Activated CD8-positive, alpha-beta T cell treated with anti-CD3 and anti-CD28 coated beads, Interleukin-2, amount 10 ng/mL, durations not matched to agents 7 days and 5 days (primary cell): Measurements from ENCODE around the gene LGALS7B. TPM values are rescaled to one million over a fixed set of nuclear protein-coding genes. Genes with fewer than 3 reads are reported as not detected.

Experiments used
- ATAC-seq: fragments of 150-1000 bp; cut with Tn5 transposase; one replicate; pipeline ENCODE4 v1.10.0; 2021; ENCODE audit warnings: moderate library complexity
- CTCF ChIA-PET: fragments of 350-600 bp; sonication (Branson Sonifier 250); formaldehyde crosslinking; loops from one replicate; lab custom pipeline; 2021; ENCODE audit warnings: antibody characterized with exemption; lab: Charles Lee
- POLR2A ChIA-PET: fragments of 350-600 bp; sonication (Branson Sonifier 250); formaldehyde crosslinking; loops from one replicate; lab custom pipeline; 2021; ENCODE audit warnings: antibody characterized with exemption; lab: Charles Lee
- DNase-seq: peaks from one replicate; pipeline ENCODE4 v3.0.0-alpha.2; 2020
- H3K27ac Mint-ChIP-seq: one replicate; pipeline ENCODE4 v1.8.0; 2021; ENCODE audit warnings: mild to moderate bottlenecking, mixed read lengths
- H3K27me3 Mint-ChIP-seq: one replicate; pipeline ENCODE4 v1.8.0; 2021; ENCODE audit warnings: low read depth, mixed read lengths
- H3K36me3 Mint-ChIP-seq: one replicate; pipeline ENCODE4 v1.8.0; 2021; ENCODE audit warnings: low read depth, mixed read lengths
- H3K4me1 Mint-ChIP-seq: one replicate; pipeline ENCODE4 v1.8.0; 2021; ENCODE audit warnings: low read depth, mixed read lengths
- H3K4me3 Mint-ChIP-seq: one replicate; pipeline ENCODE4 v1.8.0; 2021; ENCODE audit warnings: mild to moderate bottlenecking, mixed read lengths
- H3K9me3 Mint-ChIP-seq: one replicate; pipeline ENCODE4 v1.8.0; 2022; ENCODE audit warnings: mixed read lengths; ENCODE audit not compliant: insufficient read depth
- total RNA-seq, 2 experiments: library from RNA; stranded (reverse); gene quantifications; one replicate each; pipeline ENCODE4 v1.2.3, GENCODE V29; 2021

Gene LGALS7B
- total RNA-seq, 2 experiments from 2014 or later, result not detected

- H3K4me3 Mint-ChIP-seq, result peak overlapping the region; percentile 3
Observed at GRCh38 chr19:38833092-38833425, 44.1 kb downstream of the LGALS7B start.

GRCh38 chr19:38834104-38834490 lies 45.1 kb downstream of the LGALS7B start:
- ATAC-seq (no peak), DNase-seq (no peak)
- H3K9me3 Mint-ChIP-seq, result no peaks in the 10 kb centered on the region
- ChIA-PET POLR2A (interaction anchor here (1.0 kb wide), 1 partner anchor 8 kb away, joined by 3 read pairs; no protein-coding TSS in a partner anchor), CTCF (interaction anchor here (0.9 to 1.1 kb wide), 3 partner anchors 12 to 431 kb away, joined by 3 read pairs; partner anchors contain the start of gene FAM98C)
- H3K27ac Mint-ChIP-seq, result no peak overlapping the region
- no peaks in the 10 kb centered on the region for H3K27me3 Mint-ChIP-seq
- H3K36me3 Mint-ChIP-seq, result peaks cover 46% of the 10 kb centered on the region
- peaks cover 35% of the 10 kb centered on the region for H3K4me1 Mint-ChIP-seq
- no peak overlapping the region for H3K4me3 Mint-ChIP-seq

More at GRCh38 chr19:38833092-38833425, 44.1 kb downstream of the LGALS7B start:
- Mint-ChIP-seq H3K4me1 (peaks cover 31% of the 10 kb centered on the region), H3K27ac (no peak overlapping the region), H3K27me3 (no peaks in the 10 kb centered on the region), H3K36me3 (peaks cover 40% of the 10 kb centered on the region), H3K9me3 (no peaks in the 10 kb centered on the region)
- ChIA-PET CTCF (no interaction called here), POLR2A (interaction anchor here (3.1 kb wide), 1 partner anchor 15 kb away, joined by 27 read pairs; the partner anchor contains the start of gene HNRNPL)
- no peak for DNase-seq
- no peak for ATAC-seq

DNA sequence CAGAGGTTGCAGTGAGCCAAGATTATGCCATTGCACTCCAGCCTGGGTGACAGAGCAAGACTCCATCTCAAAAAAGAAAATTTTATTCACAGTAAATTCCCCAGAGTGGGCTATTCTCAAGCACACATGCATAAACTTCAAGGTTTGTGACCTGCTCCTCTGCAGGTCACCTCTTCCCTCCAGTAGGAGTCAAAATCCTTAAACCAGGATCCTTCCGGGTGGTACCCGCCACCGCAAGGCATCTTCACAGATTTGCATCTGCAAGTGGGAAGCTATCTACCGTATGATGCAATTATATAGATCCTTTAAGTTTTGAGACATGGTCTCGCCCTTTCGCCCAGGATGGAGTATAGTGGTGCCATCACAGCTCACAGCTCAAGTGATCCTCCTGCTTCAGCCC lies 45.6 kb downstream of the LGALS7B start:
- H3K9me3 Mint-ChIP-seq, result no peaks in the 10 kb centered on the region
- ChIA-PET CTCF (interaction anchor here (0.9 to 1.1 kb wide), 3 partner anchors 12 to 432 kb away, joined by 3 read pairs; partner anchors contain the start of gene FAM98C), POLR2A (interaction anchor here (0.6 to 1.0 kb wide), 3 partner anchors 8 to 15 kb away, joined by 3 read pairs; no protein-coding TSS in a partner anchor)
- peak overlapping the region; percentile 49 for H3K27ac Mint-ChIP-seq
- no peaks in the 10 kb centered on the region for H3K27me3 Mint-ChIP-seq
- DNase-seq, result no peak
- peaks cover 40% of the 10 kb centered on the region for H3K4me1 Mint-ChIP-seq
- H3K36me3 Mint-ChIP-seq, result peaks cover 51% of the 10 kb centered on the region
- no peak for ATAC-seq
- H3K4me3 Mint-ChIP-seq, result no peak overlapping the region

DNA sequence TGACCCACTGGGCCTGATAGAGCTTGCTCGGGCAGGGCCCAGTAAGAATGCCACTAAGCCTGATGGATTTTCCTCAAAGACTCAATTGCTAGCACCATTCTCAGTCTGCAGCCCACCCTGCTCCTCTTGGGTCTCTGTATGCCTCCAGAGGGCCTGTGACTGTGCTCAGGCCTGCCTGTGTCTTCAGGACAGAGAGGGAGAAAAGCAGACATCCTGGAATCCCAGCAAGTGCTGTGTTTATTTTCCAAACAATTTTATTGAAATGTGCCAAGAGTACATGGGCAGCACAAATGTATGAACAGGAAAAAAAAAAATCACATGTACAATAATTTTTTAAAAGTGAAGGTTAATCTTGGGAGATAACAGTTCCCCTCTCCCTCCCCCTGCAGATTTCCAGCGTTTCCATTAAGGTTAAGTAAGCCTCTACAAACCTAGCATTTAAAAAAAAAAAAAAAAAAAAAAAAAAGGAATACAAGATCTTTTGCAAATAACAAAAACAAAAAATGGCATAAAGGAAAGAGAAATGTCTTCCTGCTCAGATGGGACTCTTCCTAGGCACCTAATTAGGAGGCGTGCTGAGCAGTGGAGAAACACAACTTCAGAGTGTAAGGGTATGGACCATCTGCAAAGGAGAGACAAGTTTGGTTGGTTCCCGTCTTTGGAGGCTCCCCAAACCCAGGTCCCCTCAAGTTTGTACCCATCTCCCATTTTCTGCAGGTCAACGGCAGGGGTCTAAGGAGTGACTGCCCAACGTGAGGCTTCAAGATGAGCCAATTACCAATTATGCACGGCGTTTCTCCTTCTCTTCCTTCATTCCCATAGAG lies 47.4 kb downstream of the LGALS7B start:
- CTCF ChIA-PET, result interaction anchor here (1.6 kb wide), 1 partner anchor 94 kb away, joined by 8 read pairs; the partner anchor contains the start of genes MRPS12 and SARS2
- peak overlapping the region; percentile 34 for H3K27ac Mint-ChIP-seq
- peaks cover 39% of the 10 kb centered on the region for H3K4me1 Mint-ChIP-seq
- ATAC-seq (no peak), DNase-seq (no peak)
- H3K27me3 Mint-ChIP-seq, result no peaks in the 10 kb centered on the region
- no peak overlapping the region for H3K4me3 Mint-ChIP-seq
- POLR2A ChIA-PET, result interaction anchor here (0.7 kb wide), 2 partner anchors 52 to 1915 kb away, joined by 3 read pairs; no protein-coding TSS in a partner anchor
- no peaks in the 10 kb centered on the region for H3K9me3 Mint-ChIP-seq
- H3K36me3 Mint-ChIP-seq, result peaks cover 58% of the 10 kb centered on the region

GRCh38 chr19:38836983-38837626 lies 48.1 kb downstream of the LGALS7B start:
- ChIA-PET CTCF (no interaction called here), POLR2A (interaction anchor here (0.6 to 1.2 kb wide), 3 partner anchors 42 to 1583 kb away, joined by 3 read pairs; partner anchors contain the start of genes MRPS12 and SARS2)
- DNase-seq (no peak), ATAC-seq (no peak)
- H3K27me3 Mint-ChIP-seq, result no peaks in the 10 kb centered on the region
- peaks cover 66% of the 10 kb centered on the region for H3K36me3 Mint-ChIP-seq
- peaks cover 42% of the 10 kb centered on the region for H3K4me1 Mint-ChIP-seq
- no peaks in the 10 kb centered on the region for H3K9me3 Mint-ChIP-seq
- H3K27ac Mint-ChIP-seq, result peak overlapping the region; percentile 57
- H3K4me3 Mint-ChIP-seq, result no peak overlapping the region

- DNase-seq (no peak), ATAC-seq (no peak)
- Mint-ChIP-seq H3K4me1 (peaks cover 44% of the 10 kb centered on the region), H3K27me3 (no peaks in the 10 kb centered on the region), H3K36me3 (peaks cover 71% of the 10 kb centered on the region), H3K9me3 (no peaks in the 10 kb centered on the region), H3K4me3 (no peak overlapping the region), H3K27ac (no peak overlapping the region)
- POLR2A ChIA-PET, result interaction anchor here (0.6 to 3.1 kb wide), 6 partner anchors 10 to 1582 kb away, joined by 3 to 14 read pairs (median 3); partner anchors contain the start of genes HNRNPL, MRPS12 and SARS2
- CTCF ChIA-PET, result interaction anchor here (0.8 kb wide), 1 partner anchor 92 kb away, joined by 4 read pairs; the partner anchor contains the start of gene SARS2
Observed at GRCh38 chr19:38837656-38838121, 48.7 kb downstream of the LGALS7B start.

DNA sequence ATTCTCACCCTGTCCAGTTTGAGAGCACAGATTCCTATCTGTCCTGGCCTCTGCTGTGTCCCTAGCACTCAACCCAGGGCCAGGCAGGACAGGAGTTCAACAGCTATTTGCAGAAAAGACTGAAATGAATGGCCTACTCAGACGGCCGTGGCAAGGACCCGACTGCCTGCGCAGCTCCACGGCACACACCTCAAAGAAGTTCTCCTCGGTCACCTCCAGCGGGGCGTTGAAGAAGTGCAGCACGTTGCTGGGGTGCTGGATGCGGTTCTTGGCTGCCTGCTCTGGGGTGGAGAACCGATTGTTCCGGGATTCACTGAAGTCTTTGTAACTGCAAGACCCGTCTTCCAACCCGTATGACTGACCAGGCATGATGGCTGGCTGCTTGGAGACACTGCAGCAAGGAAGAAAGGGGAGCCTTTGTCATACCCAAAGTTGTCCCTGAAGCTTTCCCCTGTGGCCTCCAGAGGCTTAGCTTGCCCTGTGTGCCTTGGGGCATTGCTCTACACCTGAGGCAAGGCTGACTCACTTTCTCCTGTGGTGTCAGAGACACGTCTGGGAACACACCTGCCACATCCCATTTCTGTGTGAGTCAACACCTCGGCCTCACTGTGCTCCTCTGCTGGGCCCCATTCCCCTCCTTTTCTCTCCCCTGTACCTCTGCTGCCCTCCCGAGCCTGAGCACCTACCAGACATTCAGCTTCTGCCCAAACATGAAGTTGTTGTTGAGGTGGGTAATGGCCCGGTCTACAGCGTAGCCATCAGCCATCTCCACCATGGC lies 49.4 kb downstream of the LGALS7B start:
- H3K4me1 Mint-ChIP-seq, result peaks cover 51% of the 10 kb centered on the region
- ChIA-PET CTCF (interaction anchor here (0.8 to 1.2 kb wide), 2 partner anchors 49 to 92 kb away, joined by 3 to 4 read pairs; partner anchors contain the start of gene SARS2), POLR2A (interaction anchor here (0.6 to 3.1 kb wide), 5 partner anchors 10 to 1582 kb away, joined by 3 to 14 read pairs (median 3); partner anchors contain the start of gene HNRNPL)
- no peaks in the 10 kb centered on the region for H3K9me3 Mint-ChIP-seq
- H3K36me3 Mint-ChIP-seq, result peaks cover 78% of the 10 kb centered on the region
- no peak overlapping the region for H3K4me3 Mint-ChIP-seq
- peak overlapping the region; percentile 55 for H3K27ac Mint-ChIP-seq
- DNase-seq, result peak; percentile 28
- no peak for ATAC-seq
- no peaks in the 10 kb centered on the region for H3K27me3 Mint-ChIP-seq

DNA sequence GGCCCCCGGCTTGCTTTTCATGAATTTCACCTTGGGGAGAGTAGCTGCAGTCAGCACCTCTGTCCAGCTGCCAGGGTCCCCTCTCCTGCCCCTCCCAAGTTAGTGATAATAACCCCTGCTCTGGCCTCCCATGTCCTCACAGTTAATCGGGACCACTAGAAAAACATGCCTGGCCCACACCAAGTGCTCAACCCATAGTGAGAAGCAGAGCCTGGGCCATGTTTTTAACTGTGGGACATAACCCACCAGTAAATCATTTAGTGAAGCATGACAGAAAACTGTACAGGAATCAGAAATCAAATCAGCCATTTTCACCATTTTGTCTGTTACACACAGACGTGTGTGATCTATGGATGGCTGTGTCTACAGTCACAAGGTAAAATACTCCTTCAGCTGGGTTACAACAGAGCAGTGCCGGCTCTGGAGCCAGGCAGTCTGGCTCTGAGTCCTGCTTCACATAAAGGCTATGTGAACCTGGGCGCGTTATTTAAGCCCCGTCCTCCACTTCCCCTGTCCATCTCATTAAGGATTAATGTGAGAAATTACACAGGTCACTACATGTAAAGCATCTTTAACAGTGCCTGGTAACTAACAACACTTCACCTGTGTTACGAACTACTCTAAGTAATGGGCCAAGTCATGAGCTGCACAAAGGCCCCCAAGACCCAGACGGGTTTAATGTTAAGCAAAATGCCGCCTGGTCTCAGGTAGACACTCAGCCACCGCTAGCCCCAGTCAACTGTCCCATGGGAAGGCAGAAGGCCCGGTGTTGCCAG lies 50.2 kb downstream of the LGALS7B start:
- Mint-ChIP-seq H3K36me3 (peaks cover 86% of the 10 kb centered on the region), H3K27me3 (no peaks in the 10 kb centered on the region), H3K27ac (peak overlapping the region; percentile 55), H3K4me3 (no peak overlapping the region), H3K4me1 (peaks cover 56% of the 10 kb centered on the region), H3K9me3 (no peaks in the 10 kb centered on the region)
- DNase-seq (no peak), ATAC-seq (no peak)
- CTCF ChIA-PET, result interaction anchor here (1.2 kb wide), 1 partner anchor 49 kb away, joined by 3 read pairs; no protein-coding TSS in a partner anchor
- POLR2A ChIA-PET, result interaction anchor here (1.0 to 3.1 kb wide), 2 partner anchors 10 to 39 kb away, joined by 3 to 14 read pairs; partner anchors contain the start of gene HNRNPL

- CTCF ChIA-PET, result interaction anchor here (1.4 kb wide), 1 partner anchor 9 kb away, joined by 5 read pairs; the partner anchor contains the start of gene ECH1
- peak overlapping the region; percentile 25 for H3K27ac Mint-ChIP-seq
- peaks cover 63% of the 10 kb centered on the region for H3K4me1 Mint-ChIP-seq
- POLR2A ChIA-PET, result interaction anchor here (3.1 kb wide), 1 partner anchor 9 kb away, joined by 14 read pairs; the partner anchor contains the start of gene HNRNPL
- H3K9me3 Mint-ChIP-seq, result no peaks in the 10 kb centered on the region
- ATAC-seq (no peak), DNase-seq (no peak)
- H3K4me3 Mint-ChIP-seq, result no peak overlapping the region
- H3K27me3 Mint-ChIP-seq, result no peaks in the 10 kb centered on the region
- peaks cover 91% of the 10 kb centered on the region for H3K36me3 Mint-ChIP-seq
Observed at GRCh38 chr19:38839816-38840582, 51.0 kb downstream of the LGALS7B start.
